Body of pancreas (tissue), 4 donors: ENCODE data around the gene PRM3. TPM values are rescaled to one million over a fixed set of nuclear protein-coding genes. Genes with fewer than 3 reads are reported as not detected.

ENCODE experiments used
- ATAC-seq: fragments of 150-250 bp; one replicate; pipeline ENCODE4 v1.9.1; 2016
- DNase-seq, 4 donors: peaks; one replicate each; pipeline ENCODE4 v3.0.0-alpha.2; 2019
- H3K27ac ChIP-seq, 4 donors: fragments of 200-600 bp; sonication (generic); 1 replicate in 3 of 4; 2 replicates in 1 of 4; pipeline versions ENCODE4 v1.5.1 to v1.6.1; 2016 to 2019; ENCODE audit warnings: mild to moderate bottlenecking in 1 of 4, mixed read lengths in 1 of 4, moderate library complexity in 1 of 4
- H3K27me3 ChIP-seq, 2 donors: fragments of 200-600 bp; sonication (generic); one replicate each; pipeline ENCODE4 v1.6.0; 2016; ENCODE audit warnings: mild to moderate bottlenecking in 1 of 2
- H3K36me3 ChIP-seq, 2 donors: fragments of 200-600 bp; sonication (generic); replicated peaks in 1 of 2; 2 replicates each; pipeline ENCODE4 v1.5.1; 2016; ENCODE audit warnings: low read depth in 2 of 2; ENCODE audit not compliant: insufficient read depth in 1 of 2
- H3K4me1 ChIP-seq: fragments of 200-600 bp; sonication (generic); one replicate; pipeline ENCODE4 v1.6.0; 2016
- H3K4me3 ChIP-seq, 2 donors: fragments of 200-600 bp; sonication (generic); 1 replicate in 1 of 2; 2 replicates in 1 of 2; pipeline ENCODE4 v1.5.1; 2016 to 2019
- H3K9me3 ChIP-seq, 3 donors: fragments of 200-600 bp; sonication (generic); 1 replicate in 2 of 3; 2 replicates in 1 of 3; pipeline ENCODE4 v1.5.1; 2016
- POLR2A ChIP-seq, 3 donors: fragments of 450-650 bp; IDR thresholded peaks; one replicate each; pipeline ENCODE4 v1.6.1; 2016; ENCODE audit warnings: antibody characterized with exemption in 3 of 3, mild to moderate bottlenecking in 2 of 3
- WGBS, 2 donors: methylation state at CpG; one replicate each; pipeline ENCODE4 v1.1.5; 2017; 5-methylcytosine and 5-hydroxymethylcytosine counted together
- intact Hi-C: fragments of 100-400 bp; cut with DNase I; formaldehyde crosslinking; loops from one replicate; pipeline ENCODE4 v1.15.1; 2023
- total RNA-seq, 2 donors: library from RNA; depleted of rRNA; stranded (reverse); fragments of >200 nt; gene quantifications; one replicate each; pipeline ENCODE4 v1.1.0, GENCODE V29; 2016
- TF ChIP-seq, protein P1 (sequence below), 7 experiments: fragments of 450-650 bp in 4 of 7; fragments of 200-600 bp in 3 of 7; sonication (generic) in 3 of 7; IDR thresholded peaks; one replicate each; pipeline ENCODE4 v1.5.1; 2016 to 2019; ENCODE audit warnings: antibody characterized with exemption in 7 of 7

Gene PRM3
- total RNA-seq, 2 donors from 2014 or later, result not detected

DNA sequence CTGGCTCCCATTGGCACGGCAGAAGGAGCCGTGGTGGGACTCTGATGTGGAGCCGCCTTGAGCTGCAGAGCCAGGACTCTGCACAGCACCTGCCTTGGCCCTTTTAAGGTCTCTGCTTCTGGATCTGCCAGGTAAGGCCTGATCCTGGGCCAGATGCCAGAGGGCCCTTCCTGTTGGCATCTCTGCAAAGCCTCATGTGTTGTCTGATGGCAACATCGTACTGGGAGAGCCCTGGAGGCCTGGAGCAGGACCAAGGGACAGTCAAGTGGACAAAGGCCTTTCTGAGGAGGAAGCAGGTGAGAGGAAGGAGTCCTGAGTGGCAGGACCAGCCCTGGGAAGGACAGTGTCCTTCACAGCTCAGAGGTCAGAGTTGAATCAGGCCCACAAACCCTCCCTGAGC is 43.5 kb downstream of the PRM3 start:
- intact Hi-C loops, result loop anchor here (10.0 kb wide), 2 partner anchors 55 to 125 kb away; partner anchors contain the start of gene PRM1
- no peak overlapping the region for H3K27ac ChIP-seq
- WGBS, 2 donors, result 67 to 93% methylated on average over 3 to 4 of the region's 4 CpGs
- ATAC-seq (no peak), DNase-seq (peak in 3 of 4 donors; percentile 19 to 52 (median 51))
- no peaks in the 10 kb centered on the region for H3K27me3 ChIP-seq
- H3K4me3 ChIP-seq, result no peak overlapping the region
- H3K36me3 ChIP-seq, result no peaks in the 10 kb centered on the region
- H3K9me3 ChIP-seq, result no peaks in the 10 kb centered on the region
- H3K4me1 ChIP-seq, result peaks cover 4% of the 10 kb centered on the region
- TF ChIP-seq, protein P1, sequence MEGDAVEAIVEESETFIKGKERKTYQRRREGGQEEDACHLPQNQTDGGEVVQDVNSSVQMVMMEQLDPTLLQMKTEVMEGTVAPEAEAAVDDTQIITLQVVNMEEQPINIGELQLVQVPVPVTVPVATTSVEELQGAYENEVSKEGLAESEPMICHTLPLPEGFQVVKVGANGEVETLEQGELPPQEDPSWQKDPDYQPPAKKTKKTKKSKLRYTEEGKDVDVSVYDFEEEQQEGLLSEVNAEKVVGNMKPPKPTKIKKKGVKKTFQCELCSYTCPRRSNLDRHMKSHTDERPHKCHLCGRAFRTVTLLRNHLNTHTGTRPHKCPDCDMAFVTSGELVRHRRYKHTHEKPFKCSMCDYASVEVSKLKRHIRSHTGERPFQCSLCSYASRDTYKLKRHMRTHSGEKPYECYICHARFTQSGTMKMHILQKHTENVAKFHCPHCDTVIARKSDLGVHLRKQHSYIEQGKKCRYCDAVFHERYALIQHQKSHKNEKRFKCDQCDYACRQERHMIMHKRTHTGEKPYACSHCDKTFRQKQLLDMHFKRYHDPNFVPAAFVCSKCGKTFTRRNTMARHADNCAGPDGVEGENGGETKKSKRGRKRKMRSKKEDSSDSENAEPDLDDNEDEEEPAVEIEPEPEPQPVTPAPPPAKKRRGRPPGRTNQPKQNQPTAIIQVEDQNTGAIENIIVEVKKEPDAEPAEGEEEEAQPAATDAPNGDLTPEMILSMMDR (IDR thresholded peaks at IDR 0.05), result no peak
- TF ChIP-seq POLR2A (IDR thresholded peaks at IDR 0.05), result no peak

DNA sequence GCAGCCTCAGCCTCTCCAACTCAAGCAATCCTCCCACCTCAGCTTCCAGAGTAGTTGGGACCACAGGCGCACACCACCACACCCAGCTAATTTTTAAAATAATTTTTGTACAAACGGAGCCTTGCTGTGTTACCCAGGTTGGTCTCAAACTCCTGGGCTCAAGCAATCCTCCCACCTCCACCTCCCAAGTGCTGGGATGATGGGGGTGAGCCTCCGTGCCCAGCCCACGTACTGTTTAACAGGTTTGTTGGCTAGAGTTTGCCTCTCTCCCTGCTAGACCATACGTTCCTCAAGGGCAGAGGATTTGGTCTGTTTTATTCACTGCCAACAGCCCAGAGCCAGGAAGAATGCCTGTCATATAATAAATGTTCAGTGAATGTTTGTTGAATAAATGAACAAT is 44.0 kb downstream of the PRM3 start:
- WGBS, 2 donors, result 67 to 68% methylated on average over 3 to 5 of the region's 5 CpGs
- TF ChIP-seq, protein P1 (IDR thresholded peaks at IDR 0.05), result no peak
- Histone ChIP-seq H3K27me3 (no peaks in the 10 kb centered on the region), H3K9me3 (no peaks in the 10 kb centered on the region), H3K4me1 (peaks cover 4% of the 10 kb centered on the region), H3K36me3 (no peaks in the 10 kb centered on the region), H3K4me3 (no peak overlapping the region), H3K27ac (no peak overlapping the region)
- intact Hi-C loops, result loop anchor here (10.0 kb wide), 2 partner anchors 55 to 125 kb away; partner anchors contain the start of gene PRM1
- ATAC-seq (no peak), DNase-seq (no peak)

DNA sequence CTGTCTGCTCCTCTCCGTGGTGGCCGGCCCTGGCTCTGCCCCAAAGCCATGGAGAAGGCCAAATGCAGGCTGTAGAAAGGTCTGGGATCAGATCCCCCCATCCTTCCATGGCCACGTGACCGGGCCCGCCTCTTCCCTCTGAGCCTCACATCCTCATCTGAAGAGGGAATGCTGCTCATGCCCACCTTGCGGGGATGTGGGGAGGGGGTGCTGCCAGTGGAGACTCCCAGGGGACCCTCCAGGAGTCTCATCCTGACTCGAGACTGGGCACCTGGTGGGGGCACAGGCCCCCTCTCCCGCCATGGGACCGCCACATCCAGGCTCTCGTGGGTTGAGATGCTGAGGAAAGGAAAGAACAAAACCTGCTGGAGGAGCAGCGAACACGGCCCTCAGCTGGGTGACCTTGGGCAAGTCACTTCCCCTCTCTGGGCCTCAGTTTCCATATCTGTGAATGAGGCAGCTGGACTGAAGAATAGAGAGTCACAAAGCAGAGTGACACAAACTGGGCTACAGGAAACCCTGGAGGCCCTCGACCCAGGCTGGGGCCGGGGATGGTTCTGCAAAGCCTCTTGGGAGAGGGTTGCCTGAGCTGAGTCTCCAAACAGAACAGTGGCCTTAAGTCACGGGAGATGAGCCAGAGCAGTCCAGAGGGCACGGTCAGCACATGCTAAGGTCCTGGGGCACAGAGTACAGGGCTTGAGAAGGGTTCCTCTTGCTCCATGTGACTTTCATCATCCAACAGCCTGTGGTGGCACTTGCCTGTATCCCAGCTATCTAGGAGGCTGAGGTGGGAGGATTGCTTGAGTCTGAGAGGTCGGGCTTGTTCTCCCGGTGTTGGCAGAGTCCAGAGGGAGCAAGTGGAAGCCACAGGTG is 47.5 kb downstream of the PRM3 start:
- TF ChIP-seq, protein P1 (IDR thresholded peaks at IDR 0.05), result no peak
- no peak for TF ChIP-seq POLR2A (IDR thresholded peaks at IDR 0.05)
- H3K27ac ChIP-seq, result peak overlapping the region in 1 of 4 donors; percentile 25
- no peaks in the 10 kb centered on the region for H3K27me3 ChIP-seq
- DNase-seq (no peak), ATAC-seq (no peak)
- no peak overlapping the region for H3K4me3 ChIP-seq
- H3K4me1 ChIP-seq, result peaks cover 4% of the 10 kb centered on the region
- WGBS, 2 donors, result 70 to 72% methylated on average over 12 to 18 of the region's 18 CpGs
- H3K36me3 ChIP-seq, result no peaks in the 10 kb centered on the region
- no peaks in the 10 kb centered on the region for H3K9me3 ChIP-seq
- intact Hi-C loops, result loop anchor here (10.0 kb wide), 2 partner anchors 59 to 121 kb away; partner anchors contain the start of gene PRM1

DNA sequence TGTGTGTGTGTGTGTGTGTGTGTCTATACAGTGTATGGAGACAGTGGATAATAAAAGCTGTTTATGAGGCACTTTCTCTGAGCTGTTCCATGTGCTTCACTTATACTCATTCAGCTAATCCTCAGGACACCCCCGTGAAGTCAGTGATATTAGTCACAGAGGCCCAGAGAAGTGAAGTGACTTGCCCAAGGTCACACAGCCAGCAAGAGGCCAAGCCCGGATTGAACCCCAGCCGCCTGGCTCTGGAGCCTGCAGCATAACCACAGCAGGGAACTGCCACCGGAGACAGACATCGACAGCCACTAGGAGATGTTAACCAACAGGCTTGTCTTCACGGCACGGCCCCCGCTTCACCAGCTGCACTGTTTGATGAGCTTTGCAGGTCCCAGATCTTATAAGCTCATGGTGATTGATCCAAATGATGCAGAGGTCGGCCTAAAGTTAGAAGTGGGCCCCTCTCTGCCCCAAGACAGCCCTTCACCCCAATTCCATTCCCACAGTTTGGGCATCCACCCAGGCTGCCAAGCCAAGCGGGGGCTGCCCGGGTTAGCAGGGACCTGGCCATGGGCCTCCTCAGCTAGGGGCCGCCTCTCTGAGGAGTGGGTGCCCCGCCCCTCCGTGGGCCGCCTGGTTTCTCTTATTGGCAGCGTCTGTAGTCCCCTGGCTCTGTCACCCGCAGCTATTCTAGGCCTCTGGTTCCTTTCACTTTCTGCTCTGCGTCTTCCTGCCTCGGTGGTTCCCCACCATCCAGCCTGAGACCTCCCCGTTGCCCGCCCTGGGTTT is 48.3 kb downstream of the PRM3 start:
- intact Hi-C loops, result loop anchor here (10.0 kb wide), 2 partner anchors 60 to 120 kb away; partner anchors contain the start of gene PRM1
- TF ChIP-seq POLR2A (IDR thresholded peaks at IDR 0.05), result no peak
- TF ChIP-seq, protein P1 (IDR thresholded peaks at IDR 0.05), result no peak
- 56 to 73% methylated on average over 18 to 21 of the region's 21 CpGs for WGBS, 2 donors
- peak overlapping the region in 2 of 4 donors; percentile 25 to 66 for H3K27ac ChIP-seq
- no peak overlapping the region for H3K4me3 ChIP-seq
- H3K9me3 ChIP-seq, result no peaks in the 10 kb centered on the region
- no peaks in the 10 kb centered on the region for H3K36me3 ChIP-seq
- H3K27me3 ChIP-seq, result no peaks in the 10 kb centered on the region
- peaks cover 4% of the 10 kb centered on the region for H3K4me1 ChIP-seq
- DNase-seq, result peak in 1 of 4 donors; percentile 44
- no peak for ATAC-seq
